Hindlimb muscle (tissue), 1 donor: Measurements from ENCODE around the gene TMEM187. TPM values are rescaled to one million over a fixed set of nuclear protein-coding genes. Genes with fewer than 3 reads are reported as not detected.

Source experiments
- DNase-seq: peaks from one replicate; pipeline ENCODE4 v3.0.0-alpha.2; 2013
- polyA plus RNA-seq: library from polyadenylated mRNA; unstranded; fragments of 120-200 nt; gene quantifications from one replicate; pipeline ENCODE4 v1.2.1, GENCODE V29; 2013; ENCODE audit not compliant: insufficient read length

Gene TMEM187
- polyA plus RNA-seq, 1 donor: 7.5 TPM

DNA sequence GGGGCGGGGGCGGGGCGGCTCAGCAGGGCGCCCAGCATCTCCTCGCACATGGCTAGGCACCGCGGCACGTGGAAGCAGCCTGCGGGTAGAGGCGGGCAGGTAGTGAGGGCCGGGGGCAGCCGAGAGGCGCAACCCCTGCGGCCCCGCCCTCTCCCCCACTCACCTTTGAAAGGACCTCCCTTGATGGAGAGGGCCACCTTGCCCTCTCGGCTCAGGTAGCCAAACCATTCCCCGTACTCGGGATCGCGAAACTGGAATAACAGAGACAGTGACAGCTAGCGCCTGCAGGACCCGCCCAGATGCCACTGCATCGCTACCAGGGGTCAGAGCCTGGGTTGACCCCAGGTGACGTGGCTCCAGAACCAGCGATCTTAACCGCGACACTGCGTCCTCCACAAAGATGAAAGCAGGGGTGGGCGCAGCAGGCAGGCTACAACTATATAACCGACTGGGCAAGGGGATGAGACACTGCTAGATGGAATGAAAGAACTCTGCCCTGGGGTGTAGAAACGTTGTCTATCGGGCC, 37.2 kb upstream of the TMEM187 start:
- no peak for DNase-seq

GRCh38 chrX:153937056-153937455, 35.5 kb upstream of the TMEM187 start:
- DNase-seq: no peak

DNA sequence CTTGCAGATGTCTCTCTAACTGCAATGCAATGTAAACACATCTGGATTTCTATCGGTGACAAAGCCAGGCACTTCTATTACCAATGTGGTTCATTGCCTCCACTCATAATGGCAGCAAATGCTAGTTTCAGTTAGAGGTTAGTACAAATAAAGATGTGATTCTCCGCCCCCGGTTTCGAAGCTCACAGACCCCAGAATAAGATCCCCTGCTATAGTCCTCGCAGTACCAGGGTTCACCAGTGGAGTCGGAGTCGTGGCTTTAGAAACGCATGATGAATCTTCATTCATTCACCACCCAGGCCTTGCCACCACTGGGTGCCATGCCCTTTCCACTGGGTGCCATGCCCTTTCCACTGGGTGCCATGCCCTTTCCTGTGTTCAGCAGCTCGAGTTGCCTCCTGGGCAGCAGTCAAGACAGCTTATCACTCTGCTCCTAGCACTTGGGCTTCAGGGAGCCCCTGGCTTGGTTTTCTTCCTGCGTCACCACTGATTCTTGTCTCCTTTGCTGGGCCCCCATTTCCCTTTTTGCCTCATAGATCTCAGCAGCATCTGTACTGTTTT, 34.2 kb upstream of the TMEM187 start:
- DNase-seq: no peak

DNA sequence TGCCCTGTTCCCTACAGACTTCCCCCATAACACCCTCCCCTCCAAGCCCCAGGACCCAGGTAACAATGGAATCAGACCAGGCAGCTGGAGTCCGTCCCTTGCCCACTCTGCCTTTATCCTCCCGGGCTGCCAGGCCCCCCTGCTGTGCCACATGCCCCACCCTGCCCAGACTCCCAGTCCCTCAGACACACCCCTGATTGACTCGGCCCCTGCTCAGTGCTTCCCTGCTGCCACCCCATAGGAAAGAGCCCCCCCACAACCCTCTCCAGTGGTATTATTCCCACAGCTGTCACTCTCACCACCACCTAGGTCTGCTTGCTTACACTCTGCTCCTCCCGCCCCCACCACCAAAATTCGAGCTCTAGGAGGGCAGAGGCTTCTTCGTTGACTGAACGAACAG, 33.0 kb upstream of the TMEM187 start:
- no peak for DNase-seq

GRCh38 chrX:153941336-153942252, 31.0 kb upstream of the TMEM187 start:
- no peak for DNase-seq

GRCh38 chrX:153944140-153944799, 28.3 kb upstream of the TMEM187 start, which contains the start of gene RENBP:
Gene RENBP, minus strand, starts transcription at chrX:153944643. Its CDS starts 33 bp downstream, at chrX:153944610.
- DNase-seq: no peak

DNA sequence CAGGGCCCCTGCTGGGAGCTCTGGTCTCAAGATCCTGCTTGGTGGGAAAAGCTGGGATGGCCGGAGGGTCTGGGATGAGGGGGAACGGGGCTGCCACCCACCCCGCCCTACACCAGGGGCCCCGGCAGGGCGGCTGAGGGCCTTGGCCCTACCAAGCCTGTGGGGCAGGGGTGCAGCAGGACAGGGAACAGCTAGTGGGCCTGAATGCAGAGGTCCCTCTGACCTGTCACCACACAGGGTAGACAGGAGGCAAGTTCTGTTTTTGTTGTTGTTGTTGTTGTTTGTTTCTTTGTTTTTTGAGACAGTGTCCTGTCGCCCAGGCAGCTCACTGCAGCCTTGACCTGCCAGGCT, 27.8 kb upstream of the TMEM187 start:
- DNase-seq: no peak

DNA sequence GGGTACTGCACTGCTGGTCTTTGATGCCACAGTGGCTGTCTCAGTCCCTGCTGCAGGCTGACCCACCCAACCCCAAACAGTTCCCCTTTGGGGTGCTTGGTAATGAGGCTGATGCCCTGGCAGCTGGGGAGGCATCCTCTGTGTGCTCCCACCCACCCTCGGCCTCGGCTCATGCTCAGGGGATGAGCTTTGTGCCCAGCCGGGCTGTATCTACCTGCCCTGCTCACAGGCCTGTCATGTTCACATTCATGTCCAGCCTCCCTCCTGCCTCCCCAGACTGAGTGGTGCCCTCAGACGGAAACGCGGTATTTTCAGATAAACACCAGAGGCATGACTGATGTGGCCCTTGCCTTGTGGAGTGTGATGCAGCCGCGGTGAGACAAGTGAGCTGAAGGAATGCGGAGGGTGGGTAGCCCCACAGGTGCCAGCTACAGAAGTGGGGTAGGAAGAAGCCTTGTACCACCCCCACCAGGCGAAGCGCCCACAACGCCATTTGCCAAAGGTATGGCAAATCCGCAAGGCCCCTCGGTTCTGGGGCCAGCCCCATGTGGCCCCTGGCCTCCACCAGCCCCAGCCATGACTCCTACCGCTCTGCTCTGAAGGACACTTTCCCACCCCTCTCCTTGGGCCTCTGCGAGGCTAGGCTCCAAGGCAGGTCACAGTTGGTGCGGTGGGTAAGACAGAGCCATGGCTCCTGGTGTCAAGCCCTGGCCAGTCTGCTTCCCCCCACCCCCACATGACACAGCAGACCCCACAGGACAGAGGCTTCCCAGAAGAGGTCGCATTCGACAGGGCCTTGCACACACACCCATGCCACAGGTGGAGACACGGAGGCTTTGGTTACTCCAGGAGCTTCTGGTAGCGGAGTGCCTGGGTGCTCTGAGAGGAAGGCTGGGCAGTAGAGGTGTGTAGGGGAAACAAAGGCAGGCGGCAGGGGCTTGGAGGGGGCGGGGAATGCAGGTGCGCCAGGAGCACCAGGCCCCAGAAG, 26.3 kb upstream of the TMEM187 start:
- DNase-seq: no peak

DNA sequence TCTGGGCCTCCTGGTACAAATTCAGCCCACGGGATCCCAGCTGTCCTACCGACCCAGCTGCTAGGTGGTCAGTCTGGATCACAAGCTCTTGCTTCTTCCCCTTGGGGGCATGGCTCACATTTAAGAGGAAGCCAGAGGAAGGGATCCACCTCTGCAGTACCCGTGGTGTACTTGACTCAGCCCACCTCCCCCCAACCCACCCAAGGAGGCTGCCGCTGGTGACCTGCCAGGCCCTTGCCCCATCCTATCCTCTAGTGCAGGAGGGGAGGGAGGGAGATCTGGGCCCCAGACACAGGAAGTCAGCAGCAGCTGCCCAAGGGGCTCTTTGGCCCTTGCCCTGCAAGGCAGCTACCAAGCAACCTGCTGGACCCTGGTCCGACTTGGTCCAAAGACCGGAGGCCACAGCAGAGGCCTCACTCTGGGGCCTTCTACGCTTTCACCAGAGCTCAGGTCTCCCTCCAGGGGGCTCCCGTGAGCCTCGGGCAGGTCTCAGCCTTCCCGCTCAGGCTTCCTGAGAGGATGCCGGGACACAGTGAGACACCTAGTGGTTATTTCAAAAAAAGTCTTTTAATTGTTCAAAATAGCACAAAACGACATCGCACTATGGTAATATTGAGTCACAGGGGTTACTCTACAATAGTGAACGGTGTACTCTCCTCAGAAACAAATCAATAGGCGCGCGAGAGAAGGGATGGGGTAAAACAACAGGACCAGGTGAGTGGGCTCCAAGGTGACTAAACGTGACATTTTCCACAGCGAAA, 25.4 kb upstream of the TMEM187 start:
- no peak for DNase-seq

DNA sequence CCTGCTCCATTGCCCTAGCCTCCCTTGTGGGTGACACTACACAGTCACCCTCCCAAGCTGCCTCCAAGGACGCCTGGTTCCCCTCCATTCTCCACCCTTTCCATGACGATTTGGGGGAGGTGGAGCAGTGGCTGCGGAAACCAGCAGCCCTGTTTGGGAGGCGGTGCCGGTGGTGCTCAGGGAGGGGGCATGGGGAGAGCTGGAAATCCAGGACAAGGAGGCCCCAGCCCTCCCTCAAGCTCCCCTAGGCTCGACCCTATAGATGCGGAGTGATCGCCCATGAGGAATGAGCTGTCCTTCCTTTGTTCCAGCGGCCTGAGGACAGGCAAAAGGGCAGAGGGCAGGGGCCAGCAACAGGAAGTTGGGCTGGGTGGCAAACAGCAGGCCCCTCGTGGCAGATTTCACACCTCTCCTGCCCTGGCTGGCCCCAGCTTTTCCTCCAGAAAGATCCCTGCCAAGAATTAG, 24.5 kb upstream of the TMEM187 start:
- no peak for DNase-seq

DNA sequence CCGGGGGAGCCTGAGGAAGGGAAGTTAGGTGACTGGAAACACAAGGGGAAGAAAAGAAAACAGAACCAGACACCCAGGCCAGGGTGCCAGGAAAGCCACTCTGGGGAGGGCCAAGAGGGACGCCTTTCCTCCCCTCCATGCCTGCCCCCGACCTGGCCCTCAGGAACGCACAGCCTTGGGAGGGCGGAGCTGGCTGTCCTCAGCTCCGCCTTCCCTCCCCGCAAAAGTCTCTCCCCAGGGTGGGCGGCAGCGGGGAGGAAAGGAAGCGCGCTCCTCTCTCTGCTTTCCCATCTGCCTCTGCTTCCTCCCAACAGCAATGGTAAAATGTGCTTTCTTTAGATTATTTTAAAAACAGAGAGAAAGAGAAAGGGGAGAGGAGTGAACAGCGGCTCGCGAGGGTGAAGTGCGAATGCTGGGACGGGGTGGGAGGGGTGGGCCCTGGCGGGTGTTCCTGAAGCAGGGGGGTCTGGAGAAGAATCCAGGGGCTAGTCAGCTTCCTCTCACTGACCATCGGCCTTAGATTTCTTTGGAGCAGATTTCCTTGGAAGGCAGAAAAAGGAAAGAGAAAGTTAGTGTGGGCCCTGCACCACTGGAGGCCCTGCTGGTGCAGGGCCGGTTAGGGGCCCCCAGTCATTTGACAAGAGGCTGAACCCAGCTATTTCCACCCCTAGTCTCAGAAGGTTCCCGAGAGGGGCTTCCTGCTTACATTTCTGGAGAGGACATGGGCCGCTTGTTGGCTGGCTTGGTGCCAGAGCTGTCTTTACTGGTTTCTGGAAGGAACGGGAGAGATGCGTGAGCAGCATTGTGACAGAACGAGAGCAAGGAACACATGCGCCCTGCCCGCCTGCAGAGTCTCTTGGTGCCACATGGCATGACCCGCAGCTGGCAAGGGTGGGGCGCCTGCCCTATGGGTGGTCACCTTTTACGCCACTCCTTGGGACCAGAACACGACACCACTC, 23.4 kb upstream of the TMEM187 start:
- no peak for DNase-seq

- no peak for DNase-seq
Observed at GRCh38 chrX:153950127-153950526, 22.4 kb upstream of the TMEM187 start.

GRCh38 chrX:153951683-153952372, 20.7 kb upstream of the TMEM187 start:
- no peak for DNase-seq

GRCh38 chrX:153952373-153953026, 20.1 kb upstream of the TMEM187 start:
- DNase-seq: no peak

DNA sequence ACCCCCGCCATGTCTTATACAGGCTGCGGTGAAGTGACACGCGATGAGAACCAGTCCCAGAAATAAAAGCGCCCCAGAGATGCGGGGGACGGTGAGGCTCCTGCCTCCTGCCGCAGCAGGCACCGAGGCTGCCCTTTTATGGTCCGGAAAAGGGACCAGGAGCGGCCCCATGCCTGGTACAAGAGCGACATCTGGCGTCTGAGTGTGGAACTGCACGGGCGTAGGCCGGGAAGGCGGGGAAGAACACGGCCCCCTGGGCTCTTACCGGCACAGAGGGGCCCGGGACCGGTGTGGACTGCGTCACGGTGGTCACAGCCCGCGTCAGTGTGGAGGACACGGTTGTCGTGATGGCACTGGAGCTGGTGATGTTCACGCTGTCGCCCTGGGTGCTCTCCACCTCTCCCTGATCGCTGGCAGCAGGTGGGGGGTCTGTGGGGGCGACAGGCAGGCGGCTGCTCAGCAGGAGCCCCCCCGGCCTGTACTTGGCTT, 19.2 kb upstream of the TMEM187 start:
- peak; percentile 57 for DNase-seq

DNA sequence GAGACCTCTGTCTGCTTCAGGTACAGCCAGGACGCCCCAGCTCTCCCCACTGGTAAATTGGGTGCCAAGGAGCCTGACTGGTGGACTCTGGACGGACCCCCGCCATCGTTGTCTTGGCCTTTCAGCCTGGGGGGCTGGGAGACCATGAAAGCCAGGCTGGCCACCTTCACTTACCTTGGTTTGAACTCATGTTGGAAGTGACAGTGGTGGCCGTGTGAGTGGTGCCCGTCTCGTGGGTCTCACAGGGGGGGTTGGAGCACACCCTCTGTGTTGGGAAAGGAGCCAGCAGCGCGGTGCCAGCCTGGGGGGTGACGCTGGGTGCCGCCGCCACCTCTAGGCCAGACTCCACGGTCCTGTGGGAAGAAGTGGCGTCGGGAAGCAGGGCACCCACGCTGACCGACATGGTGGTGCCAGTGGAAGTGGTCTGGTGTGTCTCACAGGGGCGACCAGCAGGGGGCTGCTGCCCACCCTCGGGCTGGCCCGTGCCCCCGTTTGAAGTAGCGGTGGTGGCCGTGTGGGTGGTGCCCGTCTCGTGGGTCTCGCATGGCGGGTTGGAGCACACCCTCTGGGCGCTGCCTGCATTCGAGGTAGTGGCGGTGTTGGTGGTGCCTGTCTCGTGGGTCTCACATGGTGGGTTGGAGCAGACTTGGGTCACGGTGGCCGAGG, 18.5 kb upstream of the TMEM187 start:
- no peak for DNase-seq

GRCh38 chrX:153954558-153955227, 17.9 kb upstream of the TMEM187 start:
- no peak for DNase-seq
